ENCODE measurements around the gene SWI5. TPM values are rescaled to one million over a fixed set of nuclear protein-coding genes. Genes with fewer than 3 reads are reported as not detected.

Gene SWI5
- total and polyA plus RNA-seq, 9 of the 15 experiments (the other 6 are each of a cell fraction or from before 2014, with no cell fraction given) = 62.8 to 133 (median 95.9) TPM

GRCh38 chr9:128275198-128276007 is 673 bp upstream of the SWI5 start, which contains the start of gene GOLGA2 (continued):
- peak; percentile 98 for TF ChIP-seq STAT6 (CRISPR knock-in tag; IDR thresholded peaks at IDR 0.05)
- TF ChIP-seq ZNF184 (CRISPR knock-in tag; IDR thresholded peaks at IDR 0.05) = no peak
- TF ChIP-seq TFE3 (CRISPR knock-in tag; IDR thresholded peaks at IDR 0.05) = no peak
- no peak for TF ChIP-seq NFE2 (IDR thresholded peaks at IDR 0.05; ENCODE audit: low read depth)
- no peak for TF ChIP-seq ADNP (tag; IDR thresholded peaks at IDR 0.05)
- no peak for TF ChIP-seq HMGN3 (IDR thresholded peaks at IDR 0.05; ENCODE audit: borderline replicate concordance, extremely low read depth, insufficient read length, low read depth, low read length)
- 0 out of 2 replicates have a peak, but pooled peaks have one; percentile 35 for TF ChIP-seq MXI1 (IDR thresholded peaks at IDR 0.05; ENCODE audit: low read depth, low read length)
- no peak for TF ChIP-seq NFYB (IDR thresholded peaks at IDR 0.05; ENCODE audit: extremely low read depth, insufficient read length)
- no peak for TF ChIP-seq YY1 (IDR thresholded peaks at IDR 0.05; ENCODE audit: borderline replicate concordance in 1 of 3, control insufficient read depth in 1 of 3, extremely low read depth in 1 of 3, insufficient read depth in 3 of 3, insufficient read length in 1 of 3, insufficient replicate concordance in 2 of 3, low read depth in 1 of 3, low read length in 2 of 3)
- TF ChIP-seq EP300 (IDR thresholded peaks at IDR 0.05; ENCODE audit: low read length) = no peak
- TF ChIP-seq ZKSCAN3 (CRISPR knock-in tag; IDR thresholded peaks at IDR 0.05) = no peak
- TF ChIP-seq ZBTB11 (CRISPR knock-in tag; IDR thresholded peaks at IDR 0.05) = no peak
- TF ChIP-seq SOX6 (IDR thresholded peaks at IDR 0.05) = no peak
- TF ChIP-seq LARP7 (IDR thresholded peaks at IDR 0.05) = no peak
- TF ChIP-seq PRPF4 (IDR thresholded peaks at IDR 0.05; ENCODE audit: insufficient read depth, low read depth, low read length, poor library complexity, severe bottlenecking) = no peak
- TF ChIP-seq ZFP36 (IDR thresholded peaks at IDR 0.05; ENCODE audit: low read depth, low read length, partially characterized antibody) = no peak
- TF ChIP-seq ZNF511 (CRISPR knock-in tag; IDR thresholded peaks at IDR 0.05) = no peak
- no peak for TF ChIP-seq PURB (CRISPR knock-in tag; IDR thresholded peaks at IDR 0.05; ENCODE audit: low read depth)
- TF ChIP-seq NFATC3 (IDR thresholded peaks at IDR 0.05) = no peak
